Large intestine (tissue), 12 donors: ENCODE data around the gene TBL1XR1. TPM values are rescaled to one million over a fixed set of nuclear protein-coding genes. Genes with fewer than 3 reads are reported as not detected.
A peak's percentile ranks its signal among the peaks of the same experiment; 100 is the strongest.

ENCODE experiments used
- DNase-seq, 2 donors: peaks; one replicate each; pipeline versions ENCODE4 v3.0.0 to v3.0.0-alpha.2; 2013
- H3K27ac ChIP-seq: one replicate; pipeline ENCODE4 v1.5.1; 2013; ENCODE audit warnings: low read length
- H3K27me3 ChIP-seq: 2 replicates; pipeline ENCODE4 v1.6.1; 2013; ENCODE audit warnings: low read length; ENCODE audit not compliant: control insufficient read depth, insufficient read depth
- H3K36me3 ChIP-seq: 2 replicates; pipeline ENCODE4 v1.6.1; 2013; ENCODE audit warnings: low read length; ENCODE audit not compliant: control insufficient read depth, insufficient read depth
- H3K4me1 ChIP-seq: one replicate; pipeline ENCODE4 v1.6.1; 2013; ENCODE audit warnings: low read length; ENCODE audit not compliant: control insufficient read depth, insufficient read depth
- H3K4me3 ChIP-seq: one replicate; pipeline ENCODE4 v1.5.1; 2013; ENCODE audit warnings: low read length
- H3K9me3 ChIP-seq: one replicate; pipeline ENCODE4 v1.6.1; 2013; ENCODE audit warnings: mild to moderate bottlenecking, low read depth, low read length, moderate library complexity; ENCODE audit not compliant: control insufficient read depth
- WGBS: methylation state at CpG from one replicate; pipeline ENCODE4 v1.1.5; 2013; ENCODE audit warnings: low lambda C conversion rate; ENCODE audit not compliant: insufficient coverage; 5-methylcytosine and 5-hydroxymethylcytosine counted together
- long read RNA-seq, 11 donors: transcript quantifications; one replicate each; lab custom pipeline, GENCODE V29; 2026
- polyA plus RNA-seq: library from polyadenylated mRNA; unstranded; fragments of 120-200 nt; gene quantifications from one replicate; pipeline ENCODE4 v1.2.1, GENCODE V29; 2013

The TBL1XR1 gene
- polyA plus RNA-seq = 75.7 TPM
- long read RNA-seq, donor 1, full-length matches to known transcripts = 4 of 4 reads
- long read RNA-seq, donor 1, partial matches to known transcripts = 0 of 4 reads
- long read RNA-seq, donor 1, other reads (novel, unspliced or antisense) = 0 of 4 reads
- long read RNA-seq, donor 2, full-length matches to known transcripts = 7 of 7 reads
- long read RNA-seq, donor 2, partial matches to known transcripts = 0 of 7 reads
- long read RNA-seq, donor 2, other reads (novel, unspliced or antisense) = 0 of 7 reads
- long read RNA-seq, donor 3 = 0 reads
- long read RNA-seq, donor 4, partial matches to known transcripts = 0 of 1 reads
- long read RNA-seq, donor 4, other reads (novel, unspliced or antisense) = 0 of 1 reads
- long read RNA-seq, donor 5, full-length matches to known transcripts = 3 of 3 reads
- long read RNA-seq, donor 5, partial matches to known transcripts = 0 of 3 reads
- long read RNA-seq, donor 5, other reads (novel, unspliced or antisense) = 0 of 3 reads
- long read RNA-seq, donor 6, full-length matches to known transcripts = 4 of 4 reads
- long read RNA-seq, donor 6, partial matches to known transcripts = 0 of 4 reads
- long read RNA-seq, donor 6, other reads (novel, unspliced or antisense) = 0 of 4 reads
- long read RNA-seq, donor 7, full-length matches to known transcripts = 2 of 2 reads
- long read RNA-seq, donor 7, partial matches to known transcripts = 0 of 2 reads
- long read RNA-seq, donor 7, other reads (novel, unspliced or antisense) = 0 of 2 reads
- long read RNA-seq, donor 8, full-length matches to known transcripts = 4 of 4 reads
- long read RNA-seq, donor 8, partial matches to known transcripts = 0 of 4 reads
- long read RNA-seq, donor 8, other reads (novel, unspliced or antisense) = 0 of 4 reads
- long read RNA-seq, donor 9 = 0 reads
- long read RNA-seq, donor 10, full-length matches to known transcripts = 10 of 10 reads
- long read RNA-seq, donor 10, partial matches to known transcripts = 0 of 10 reads
- long read RNA-seq, donor 10, other reads (novel, unspliced or antisense) = 0 of 10 reads
- long read RNA-seq, donor 11, full-length matches to known transcripts = 3 of 3 reads
- long read RNA-seq, donor 11, partial matches to known transcripts = 0 of 3 reads
- long read RNA-seq, donor 11, other reads (novel, unspliced or antisense) = 0 of 3 reads

DNA sequence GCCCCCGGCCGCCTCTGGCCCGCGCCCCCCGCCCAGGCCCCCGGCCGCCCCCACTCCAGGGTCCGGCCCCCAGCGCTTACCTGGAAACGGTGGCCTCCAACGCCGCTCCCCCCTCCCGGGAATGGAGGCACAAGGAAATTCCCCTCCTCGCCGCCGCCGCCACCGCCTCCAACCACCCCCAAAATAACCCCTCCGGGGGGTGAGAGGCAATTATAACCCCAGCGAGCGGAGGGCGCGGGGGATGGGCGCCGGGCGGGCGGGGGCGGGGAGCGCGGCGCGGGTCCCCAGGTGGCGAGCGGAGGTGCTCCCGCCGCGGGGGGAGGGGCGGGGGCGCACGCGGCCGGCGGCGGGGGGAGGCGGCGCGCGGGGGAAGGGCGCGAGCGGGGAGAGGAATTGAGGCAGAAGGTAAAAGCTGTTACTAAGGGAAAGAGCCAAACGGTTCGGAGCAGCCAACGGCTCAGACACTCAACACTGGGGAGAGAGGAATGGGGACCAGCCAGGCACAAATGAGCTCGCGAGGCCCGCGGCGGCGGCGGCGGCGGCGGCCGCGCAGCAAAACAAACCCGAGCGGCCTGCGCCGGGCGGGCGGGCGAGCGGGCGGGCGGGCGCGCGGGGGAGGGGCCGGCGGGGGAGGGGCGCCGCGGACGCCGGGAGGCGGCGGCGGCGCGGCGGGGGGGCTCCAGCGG lies at the start of gene TBL1XR1:
TSS of gene TBL1XR1 (minus strand) at position 442 of the 686 bp plus-strand sequence. CDS start 132,505 bp downstream, outside the sequence.
- peak; percentile 87 to 94 for DNase-seq
- WGBS = no CpG with 5 or more reads among the region's 93 CpGs
- Histone ChIP-seq H3K27me3 (no peaks in the 10 kb centered on the region), H3K4me1 (peaks cover 8% of the 10 kb centered on the region), H3K36me3 (no peaks in the 10 kb centered on the region), H3K4me3 (peak within 1 kb of the TSS; percentile 97), H3K9me3 (no peaks in the 10 kb centered on the region), H3K27ac (peak within 1 kb of the TSS; percentile 98)

DNA sequence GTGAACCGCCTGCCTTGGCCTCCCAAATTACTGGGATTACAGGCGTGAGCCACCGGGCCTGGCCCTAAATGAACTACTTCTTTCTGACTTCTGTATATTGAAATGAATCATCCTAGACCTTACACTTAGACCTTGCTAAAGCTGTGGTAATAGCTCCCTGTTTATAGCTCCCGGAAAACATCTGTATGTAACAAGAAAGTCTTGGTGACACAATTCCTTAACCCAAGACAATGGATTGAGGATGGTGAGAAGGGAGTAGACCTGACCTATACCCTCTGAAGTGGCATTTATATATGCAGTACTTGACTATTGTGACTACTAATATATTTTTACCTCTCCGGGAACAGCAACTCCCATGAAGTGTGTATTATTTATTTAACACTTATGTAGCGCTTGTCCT lies 48.0 kb upstream of the TBL1XR1 start:
- Histone ChIP-seq H3K9me3 (no peaks in the 10 kb centered on the region), H3K36me3 (no peaks in the 10 kb centered on the region), H3K4me3 (no peak overlapping the region), H3K27ac (peak overlapping the region; percentile 16), H3K4me1 (peaks cover 7% of the 10 kb centered on the region), H3K27me3 (no peaks in the 10 kb centered on the region)
- no CpG with 5 or more reads among the region's 6 CpGs for WGBS
- peak; percentile 41 to 79 for DNase-seq

DNA sequence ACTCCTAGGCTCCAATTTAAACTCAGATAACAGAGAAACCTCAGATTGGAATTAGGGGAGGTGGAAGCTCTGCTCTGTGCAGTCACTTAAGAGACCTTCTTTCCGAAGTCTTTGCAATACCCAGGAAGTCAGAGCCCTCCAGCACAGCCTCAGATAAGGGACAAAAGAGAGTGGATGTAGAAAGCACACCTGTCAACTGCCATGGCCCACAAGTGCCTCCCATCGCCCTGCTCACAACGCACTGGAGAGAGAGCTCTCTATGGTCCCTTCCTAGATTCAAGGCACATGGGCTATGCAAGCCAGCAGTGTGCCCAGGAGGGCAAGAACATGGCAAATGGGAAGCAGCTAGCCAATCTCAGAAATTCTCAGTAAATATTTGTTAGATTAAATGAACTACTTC lies 47.3 kb upstream of the TBL1XR1 start:
- Histone ChIP-seq H3K36me3 (no peaks in the 10 kb centered on the region), H3K4me1 (peaks cover 7% of the 10 kb centered on the region), H3K9me3 (no peaks in the 10 kb centered on the region), H3K27me3 (no peaks in the 10 kb centered on the region), H3K4me3 (no peak overlapping the region), H3K27ac (peak overlapping the region; percentile 29)
- WGBS = no CpG with 5 or more reads among the region's 3 CpGs
- no peak for DNase-seq

DNA sequence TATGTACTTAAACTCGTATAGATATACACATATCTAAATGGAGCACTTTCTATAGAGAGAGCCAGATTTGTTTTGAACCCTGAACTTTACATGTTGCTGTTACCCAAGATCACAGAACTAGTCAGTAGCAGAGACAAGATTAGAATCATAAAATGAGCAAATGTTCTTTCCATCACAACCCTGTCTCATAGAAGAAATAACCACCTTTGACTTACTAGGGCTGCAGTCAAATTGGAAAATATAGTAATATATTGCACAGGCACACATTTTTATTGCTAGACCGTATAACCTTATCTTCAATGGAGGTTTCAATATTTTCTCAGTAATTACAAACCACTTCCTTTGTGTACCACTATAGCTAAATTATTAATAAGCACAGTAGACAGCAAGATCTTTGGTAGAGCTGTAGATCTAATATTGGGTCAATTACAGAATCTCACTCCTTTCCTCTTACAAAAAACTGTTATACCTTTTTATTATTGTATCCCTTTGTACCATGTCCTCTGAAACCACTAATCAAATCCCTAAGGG lies 41.5 kb upstream of the TBL1XR1 start:
- DNase-seq = peak; percentile 47 to 81
- Histone ChIP-seq H3K36me3 (no peaks in the 10 kb centered on the region), H3K4me3 (no peak overlapping the region), H3K27ac (peak overlapping the region; percentile 42), H3K9me3 (no peaks in the 10 kb centered on the region), H3K4me1 (peaks cover 7% of the 10 kb centered on the region), H3K27me3 (no peaks in the 10 kb centered on the region)
- WGBS = 0% methylated on average over 1 of the region's 2 CpGs

DNA sequence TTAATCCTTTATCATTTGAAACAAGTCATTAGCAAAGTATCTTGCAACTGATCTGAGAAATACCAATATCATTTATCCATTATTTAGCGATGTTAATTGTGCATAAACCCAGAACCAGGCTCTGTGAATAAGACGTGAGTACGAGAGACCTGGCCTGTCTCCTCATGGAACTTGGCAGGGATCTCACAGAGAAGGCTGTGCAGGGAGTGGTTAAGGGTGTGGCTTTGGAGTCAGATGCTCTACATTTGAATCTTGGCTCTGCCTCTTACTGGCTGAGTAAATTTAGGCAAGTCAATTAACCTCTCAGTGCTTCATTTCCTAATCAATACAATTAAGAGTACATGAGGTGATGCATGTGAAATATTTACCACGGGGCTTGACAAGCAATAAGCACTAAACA lies 39.9 kb upstream of the TBL1XR1 start:
- Histone ChIP-seq H3K36me3 (no peaks in the 10 kb centered on the region), H3K9me3 (no peaks in the 10 kb centered on the region), H3K27ac (no peak overlapping the region), H3K4me1 (no peaks in the 10 kb centered on the region), H3K4me3 (no peak overlapping the region), H3K27me3 (no peaks in the 10 kb centered on the region)
- DNase-seq = no peak
- WGBS = no CpG with 5 or more reads among the region's 4 CpGs

DNA sequence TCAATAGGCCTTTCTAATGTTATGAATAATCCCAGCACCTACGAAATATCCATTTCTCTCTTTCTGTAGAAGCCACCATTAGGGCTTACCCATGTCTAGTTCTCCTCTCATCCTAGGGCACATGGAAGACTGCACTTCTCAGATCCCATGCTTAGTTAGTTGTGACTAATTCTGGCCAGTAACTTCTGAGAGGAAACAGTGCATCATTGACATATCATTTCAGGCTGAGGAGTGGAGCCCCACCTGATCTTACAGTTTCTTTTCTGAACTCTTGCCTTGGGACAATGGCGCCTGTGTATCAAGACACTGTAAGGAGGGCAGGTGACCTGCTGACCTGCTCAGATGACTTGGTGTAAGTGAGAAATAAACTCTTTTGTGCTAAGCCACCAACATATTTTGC lies 39.4 kb upstream of the TBL1XR1 start:
- no peaks in the 10 kb centered on the region for H3K4me1 ChIP-seq
- H3K9me3 ChIP-seq = no peaks in the 10 kb centered on the region
- DNase-seq = no peak
- no CpG with 5 or more reads among the region's 2 CpGs for WGBS
- no peaks in the 10 kb centered on the region for H3K27me3 ChIP-seq
- H3K36me3 ChIP-seq = no peaks in the 10 kb centered on the region
- H3K4me3 ChIP-seq = no peak overlapping the region
- H3K27ac ChIP-seq = no peak overlapping the region

DNA sequence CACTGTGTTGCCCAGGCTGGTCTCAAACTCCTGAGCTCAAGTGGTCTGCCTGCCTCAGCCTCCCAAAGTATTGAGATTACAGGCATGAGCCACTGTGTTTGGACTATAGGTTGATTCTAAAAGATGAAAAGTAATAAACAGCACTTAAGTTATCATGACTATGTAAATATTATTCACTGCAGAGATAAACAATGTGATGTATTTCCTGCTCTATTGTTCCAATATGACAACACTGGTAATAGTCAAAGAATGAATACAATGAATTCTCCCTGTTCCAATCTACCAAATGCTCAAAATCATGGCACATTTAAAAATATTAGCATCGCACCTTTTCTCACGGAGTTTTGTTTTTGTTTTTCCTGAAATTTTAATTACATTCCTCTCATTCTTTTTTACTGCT lies 36.8 kb upstream of the TBL1XR1 start:
- 88% methylated on average over 2 of the region's 2 CpGs for WGBS
- no peaks in the 10 kb centered on the region for H3K36me3 ChIP-seq
- H3K9me3 ChIP-seq = no peaks in the 10 kb centered on the region
- no peaks in the 10 kb centered on the region for H3K4me1 ChIP-seq
- H3K4me3 ChIP-seq = no peak overlapping the region
- H3K27me3 ChIP-seq = no peaks in the 10 kb centered on the region
- DNase-seq = no peak
- H3K27ac ChIP-seq = no peak overlapping the region

DNA sequence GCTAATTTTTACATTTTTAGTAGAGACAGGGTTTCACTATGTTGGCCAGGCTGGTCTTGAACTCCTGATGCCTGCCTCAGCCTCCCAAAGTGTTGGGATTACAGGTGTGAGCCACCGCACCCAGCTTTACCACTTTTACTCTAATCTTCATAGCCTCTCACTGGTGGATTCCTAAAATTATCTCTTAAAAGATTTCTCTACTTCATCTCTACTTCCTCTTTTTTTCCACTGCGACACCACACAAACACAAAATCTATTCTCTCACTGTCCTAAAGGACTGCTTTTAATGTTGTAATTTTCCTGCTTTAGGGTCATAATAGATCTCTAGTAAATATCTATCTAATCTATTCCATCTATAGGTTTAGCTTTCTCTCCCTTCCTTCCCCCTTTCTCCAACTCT lies 34.0 kb upstream of the TBL1XR1 start:
- Histone ChIP-seq H3K4me3 (no peak overlapping the region), H3K27me3 (no peaks in the 10 kb centered on the region), H3K27ac (no peak overlapping the region), H3K4me1 (no peaks in the 10 kb centered on the region), H3K9me3 (peaks cover 8% of the 10 kb centered on the region), H3K36me3 (no peaks in the 10 kb centered on the region)
- no peak for DNase-seq
- WGBS = 100% methylated on average over 1 of the region's 2 CpGs

DNA sequence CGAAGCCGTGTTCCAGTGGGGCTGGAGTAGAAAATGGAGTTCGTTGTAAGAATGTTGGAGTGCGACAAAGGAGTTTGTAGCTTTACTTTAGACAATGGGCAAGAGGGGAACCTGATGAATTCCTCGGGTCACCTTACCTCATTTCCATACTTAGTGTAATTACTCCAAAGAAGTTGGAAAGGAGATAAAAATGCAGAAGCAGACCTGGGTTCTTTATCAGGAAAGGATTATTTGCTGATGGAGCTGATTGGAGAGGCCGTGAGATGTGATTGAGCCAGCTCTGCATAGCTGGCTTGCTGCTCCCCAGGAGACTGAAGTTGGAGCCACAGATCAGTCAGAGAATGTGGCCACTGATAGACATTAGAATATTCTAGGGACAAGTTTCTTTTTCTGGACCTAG lies 33.4 kb upstream of the TBL1XR1 start:
- Histone ChIP-seq H3K27me3 (no peaks in the 10 kb centered on the region), H3K27ac (no peak overlapping the region), H3K36me3 (no peaks in the 10 kb centered on the region), H3K4me3 (no peak overlapping the region), H3K9me3 (peaks cover 8% of the 10 kb centered on the region), H3K4me1 (no peaks in the 10 kb centered on the region)
- no peak for DNase-seq
- 93% methylated on average over 3 of the region's 6 CpGs for WGBS
